H1 (cell line): ENCODE data around the gene RNF166. TPM values are rescaled to one million over a fixed set of nuclear protein-coding genes. Genes with fewer than 3 reads are reported as not detected.

Experiments used
- CHD1 ChIP-seq: IDR thresholded peaks from 2 replicates; pipeline ENCODE4 v1.6.1; 2012; ENCODE audit warnings: low read depth, low read length, improper control_type of control experiment
- TBP ChIP-seq: IDR thresholded peaks from 2 replicates; pipeline ENCODE4 v1.6.1; 2011; ENCODE audit warnings: low read depth, low read length, improper control_type of control experiment
- polyA plus RNA-seq, 7 experiments: library from polyadenylated mRNA; depleted of rRNA in 3 of 7; stranded (reverse) in 5 of 7; unstranded in 2 of 7; fragments of >200 nt in 5 of 7; fragments of 200-250 nt in 2 of 7; gene quantifications; 1 replicate in 5 of 7; 2 replicates in 1 of 7; 4 replicates in 1 of 7; pipeline versions ENCODE4 v1.2.1 to v1.2.3, GENCODE V29; 2011 to 2013; ENCODE audit warnings: missing spikeins in 2 of 7, mixed read lengths in 2 of 7
- total RNA-seq: library from RNA; stranded (reverse); fragmentation: NEBNext Ultra II Directional; extraction: Animal tissue kit (Norgen Biotek cat#: 25700); gene quantifications from 2 replicates; pipeline ENCODE4 v1.2.1, GENCODE V29; 2021

RNF166 gene
- total and polyA plus RNA-seq, 2 of the 8 experiments (the other 6 are each of a cell fraction or from before 2014, with no cell fraction given), result 29.8 to 31.2 TPM

DNA sequence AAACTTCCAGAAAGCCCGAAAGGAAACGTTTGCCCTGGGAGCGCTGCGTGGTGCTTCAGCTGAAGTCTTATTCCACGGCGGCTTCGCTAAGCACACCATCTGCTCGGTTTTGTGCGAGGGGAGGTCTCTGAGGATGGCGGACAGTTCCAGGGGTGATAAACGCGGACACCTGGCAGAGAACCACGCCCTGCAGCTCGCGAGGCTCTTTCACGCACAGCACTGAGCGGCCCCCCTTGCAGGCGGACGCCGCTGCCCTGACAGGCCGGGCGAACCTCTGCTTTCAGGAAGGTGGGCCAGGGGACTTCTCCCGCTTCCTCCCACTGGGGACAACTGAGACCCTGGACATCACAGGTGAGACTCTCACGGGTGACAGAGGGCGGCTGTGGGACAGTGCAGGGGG, 47.0 kb downstream of the RNF166 start (continued):
- TF ChIP-seq CHD1, result no peak
- no peak for TF ChIP-seq TBP
